Left ventricle myocardium superior (tissue), 1 donor: ENCODE results near the gene CPNE2. TPM values are rescaled to one million over a fixed set of nuclear protein-coding genes. Genes with fewer than 3 reads are reported as not detected.
"Not testable (repeated sequence)": the region's sequence is repeated elsewhere in the genome, so short reads cannot be mapped to it uniquely, and the experiment has no call there.

Experiments used
- ATAC-seq: fragments of 200-7000 bp; cut with Tn5 transposase; one replicate; pipeline ENCODE4 v1.9.1; 2020; ENCODE audit warnings: mild to moderate bottlenecking, moderate library complexity
- DNase-seq: peaks from one replicate; pipeline ENCODE4 v3.0.0-alpha.2; 2020
- intact Hi-C: fragments of 100-400 bp; cut with micrococcal nuclease; formaldehyde crosslinking; loops from one replicate; pipeline ENCODE4 v1.11.0; 2022
- total RNA-seq: library from RNA; stranded (reverse); fragmentation: NEBNext Ultra II Directional; extraction: Animal tissue kit (Norgen Biotek cat#: 25700); gene quantifications from one replicate; pipeline ENCODE4 v1.2.1, GENCODE V29; 2021
- donor health status: DM: no; HTN: yes; CAD: no; lungs with severe emphysema.

CPNE2 gene
- total RNA-seq, 1 donor from 2014 or later: 11.2 TPM

DNA sequence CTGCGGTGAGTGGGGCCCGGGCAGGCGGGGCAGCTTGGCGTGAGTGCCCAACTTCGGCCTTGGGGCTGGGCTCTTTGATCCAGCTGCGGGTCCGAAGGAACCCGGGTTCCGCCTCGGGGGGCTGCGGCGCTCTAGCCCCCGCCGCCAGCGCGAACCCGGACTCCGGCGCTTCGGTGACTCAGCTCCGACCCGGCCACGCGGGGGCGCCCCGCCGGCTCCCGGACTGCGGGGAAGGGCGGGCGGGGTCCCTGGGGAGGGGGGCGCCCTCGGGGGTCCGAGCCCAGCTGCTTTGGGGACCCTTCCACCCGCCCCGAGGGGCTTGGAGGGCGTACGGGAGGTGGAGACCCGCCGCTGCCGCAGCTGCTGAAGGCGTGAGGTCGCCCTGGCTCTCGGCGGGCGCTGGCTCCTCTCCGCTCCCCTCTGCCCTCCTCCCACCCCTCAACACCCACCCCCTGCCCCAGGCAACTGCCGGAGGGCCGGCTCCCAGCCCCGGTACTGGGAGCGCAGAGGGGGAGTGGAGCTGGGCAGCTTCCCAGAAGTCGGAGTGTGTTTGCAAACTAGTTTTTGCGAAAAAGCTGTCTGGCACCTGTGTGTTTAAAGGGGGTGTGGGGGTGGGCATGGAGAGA lies 516 bp downstream of the CPNE2 start:
- DNase-seq (peak; percentile 78), ATAC-seq (peak; percentile 47)
- intact Hi-C loops: no loop called here

DNA sequence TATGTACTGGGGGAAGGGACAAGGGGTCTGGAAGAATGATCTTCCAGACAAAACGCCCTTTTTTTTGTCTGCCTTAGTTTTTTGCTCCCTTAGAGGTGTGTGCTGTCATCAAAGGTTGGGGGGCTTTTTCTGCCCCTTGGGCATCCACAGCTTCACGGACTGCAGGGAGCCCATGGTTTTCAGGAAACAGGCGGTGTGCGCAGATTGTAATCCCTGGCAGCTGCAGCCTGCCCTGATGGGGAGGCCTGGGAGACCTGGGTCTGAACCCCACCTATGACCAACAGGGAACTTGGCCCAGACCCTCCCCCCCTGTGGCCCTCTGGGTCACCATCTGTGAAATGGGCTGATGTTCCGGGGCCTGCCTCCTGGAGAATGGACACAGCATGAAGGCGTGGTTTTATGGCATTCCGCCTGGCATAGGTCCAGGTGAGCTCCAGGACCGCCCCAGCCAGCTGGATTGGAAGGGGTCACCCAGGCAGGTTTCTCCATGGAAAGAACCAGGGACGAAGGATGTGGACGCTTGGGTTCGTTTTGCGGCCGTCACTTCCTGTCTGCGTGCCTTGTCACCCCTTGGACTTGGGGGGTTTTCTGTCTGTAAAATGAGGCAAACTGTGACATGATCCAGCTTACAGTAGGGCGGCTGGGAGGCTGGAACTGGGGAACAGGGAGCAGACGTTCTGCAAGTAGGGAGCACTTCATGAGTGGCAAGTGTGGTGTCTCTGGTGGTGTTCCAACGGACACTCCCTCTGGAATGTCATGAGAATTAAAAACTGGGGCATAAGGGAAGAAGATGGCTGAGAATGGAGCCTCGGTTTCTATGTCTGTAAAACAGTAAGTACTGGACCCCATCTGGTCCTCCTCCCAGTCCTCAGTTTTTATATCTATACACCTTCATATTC lies 1.5 kb downstream of the CPNE2 start:
- intact Hi-C loops: no loop called here
- ATAC-seq: no peak
- peak; percentile 36 for DNase-seq

DNA sequence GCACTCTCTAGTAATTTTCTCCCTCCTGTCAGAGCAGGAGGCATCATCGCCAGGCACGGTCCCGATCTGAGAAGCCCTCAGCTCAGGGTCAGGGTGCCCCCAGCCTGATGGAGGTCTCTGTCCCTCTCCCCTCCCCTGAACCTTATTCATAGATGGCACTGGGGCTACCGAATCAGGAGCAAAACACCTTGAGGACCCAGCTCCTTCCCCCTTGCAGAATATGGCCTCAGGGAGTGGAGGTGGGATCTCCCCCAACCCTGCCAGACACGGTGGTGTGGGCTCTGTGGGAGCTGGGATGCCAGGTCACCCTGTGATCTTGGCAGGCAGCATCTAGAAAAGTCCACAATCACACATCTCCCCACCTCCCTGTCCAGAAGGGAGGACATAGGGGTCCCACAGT lies 2.5 kb downstream of the CPNE2 start:
- intact Hi-C loops: no loop called here
- no peak for ATAC-seq

DNA sequence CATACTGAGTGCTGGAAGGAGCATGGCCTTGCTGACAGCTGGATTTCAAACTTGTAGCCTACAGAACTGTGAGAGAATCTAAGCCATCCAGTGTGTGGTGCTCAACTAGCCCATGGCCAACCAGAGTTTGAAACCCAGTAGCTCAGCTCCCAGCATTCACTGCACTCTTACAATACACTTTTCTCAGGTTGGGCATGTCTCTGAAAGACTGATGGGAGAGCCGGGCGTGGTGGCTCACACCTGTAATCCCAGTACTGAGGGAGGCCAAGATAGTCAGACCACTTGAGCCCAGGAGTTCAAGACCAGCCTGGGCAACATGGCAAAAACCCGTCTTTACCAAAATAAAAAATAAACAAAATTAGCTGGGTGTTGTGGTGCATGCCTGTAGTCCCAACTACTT lies 3.8 kb downstream of the CPNE2 start:
- intact Hi-C loops: no loop called here
- ATAC-seq (no peak), DNase-seq (no peak)

More for the DNA sequence above, 2.5 kb downstream of the CPNE2 start:
- no peak for DNase-seq

DNA sequence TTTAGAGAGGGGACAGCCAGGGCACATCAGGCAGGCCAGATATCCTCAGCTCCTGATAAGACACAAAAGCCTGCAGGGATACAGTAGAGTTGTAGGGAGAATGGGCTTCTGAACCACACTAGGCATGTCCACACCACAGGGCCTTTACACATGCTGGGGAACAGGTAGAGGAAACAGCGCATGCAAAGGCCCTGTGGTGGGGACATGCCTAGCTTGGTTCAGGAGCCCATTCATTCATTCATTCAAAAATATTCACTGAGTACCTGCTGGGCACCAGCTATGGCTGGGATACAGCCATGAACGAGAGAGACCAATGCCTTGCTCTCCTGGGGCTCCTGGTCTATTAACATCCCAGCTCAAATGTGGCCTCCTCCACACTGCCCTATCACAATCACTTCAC lies 4.4 kb downstream of the CPNE2 start:
- ATAC-seq: no peak
- intact Hi-C loops: no loop called here
- DNase-seq: no peak

DNA sequence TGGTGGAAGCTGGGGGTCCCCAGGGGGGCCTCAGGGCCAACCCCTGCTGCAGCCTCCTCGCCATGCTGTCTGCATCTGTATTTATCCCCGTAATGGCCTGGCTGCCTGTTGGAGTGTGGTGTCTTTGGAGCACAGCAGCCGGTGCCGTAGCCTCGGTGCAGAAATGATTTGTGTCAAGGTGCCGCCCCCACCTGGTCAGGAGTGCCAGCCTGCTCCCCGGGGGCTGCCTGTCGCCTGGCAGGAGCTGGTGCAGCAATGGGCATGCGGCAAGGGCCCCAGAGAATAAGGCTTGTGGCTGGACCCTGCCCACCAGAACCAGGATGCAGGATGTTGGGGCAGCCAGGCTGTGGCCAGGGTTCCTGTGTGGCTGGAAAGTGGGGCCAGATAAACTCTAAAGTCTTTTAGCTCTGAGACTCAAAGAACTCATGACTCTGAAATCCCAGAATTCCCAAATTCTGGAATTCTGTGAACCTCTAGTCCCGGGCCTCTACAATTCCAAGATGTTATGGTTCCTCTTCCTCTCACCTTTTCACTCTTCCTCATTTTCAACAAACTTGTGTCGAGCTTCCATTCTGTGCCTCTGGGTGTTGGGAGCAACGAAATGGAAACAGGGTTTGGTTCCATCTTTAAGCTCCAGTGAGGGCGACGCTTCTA lies 5.9 kb downstream of the CPNE2 start:
- DNase-seq (no peak), ATAC-seq (no peak)
- intact Hi-C loops: no loop called here

DNA sequence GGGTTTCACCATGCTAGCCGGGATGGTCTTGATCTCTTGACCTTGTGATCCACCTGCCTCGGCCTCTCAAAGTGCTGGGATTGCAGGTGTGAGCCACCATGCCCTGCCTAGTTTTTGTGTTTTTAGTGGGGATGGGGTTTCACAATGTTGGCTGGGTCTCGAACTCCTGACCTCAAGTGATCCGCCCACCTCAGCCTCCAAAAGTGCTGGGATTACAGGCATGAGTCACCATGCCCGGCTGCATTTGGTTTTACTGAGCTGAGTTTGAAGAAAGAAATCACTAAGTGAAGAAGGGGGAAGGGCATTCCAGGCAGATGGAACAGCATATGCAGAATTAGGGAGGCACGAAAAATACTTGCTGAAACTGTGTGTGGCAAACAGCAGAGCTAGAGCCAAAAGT lies 7.6 kb downstream of the CPNE2 start:
- ATAC-seq, intact Hi-C loops, DNase-seq: not testable (repeated sequence)

DNA sequence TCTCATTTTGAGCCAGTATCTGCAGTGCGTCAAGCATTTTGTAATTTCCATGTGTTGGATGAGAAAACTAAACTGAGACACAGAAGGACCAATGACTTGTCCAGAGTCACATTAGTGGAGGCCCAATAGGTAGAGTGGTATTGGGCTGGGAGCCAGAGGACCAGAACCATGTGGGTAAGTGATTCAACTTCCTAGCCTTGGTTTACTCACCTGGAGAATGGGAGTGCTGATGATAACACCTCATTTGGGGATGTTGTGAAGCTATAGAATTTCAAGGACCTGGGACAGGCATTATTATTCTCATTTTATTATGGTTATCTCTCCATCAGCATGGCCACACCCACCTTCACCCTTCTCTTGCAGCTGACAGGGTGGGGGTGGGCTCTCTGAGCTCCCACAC lies 8.1 kb downstream of the CPNE2 start:
- intact Hi-C loops: no loop called here
- ATAC-seq (no peak), DNase-seq (no peak)

DNA sequence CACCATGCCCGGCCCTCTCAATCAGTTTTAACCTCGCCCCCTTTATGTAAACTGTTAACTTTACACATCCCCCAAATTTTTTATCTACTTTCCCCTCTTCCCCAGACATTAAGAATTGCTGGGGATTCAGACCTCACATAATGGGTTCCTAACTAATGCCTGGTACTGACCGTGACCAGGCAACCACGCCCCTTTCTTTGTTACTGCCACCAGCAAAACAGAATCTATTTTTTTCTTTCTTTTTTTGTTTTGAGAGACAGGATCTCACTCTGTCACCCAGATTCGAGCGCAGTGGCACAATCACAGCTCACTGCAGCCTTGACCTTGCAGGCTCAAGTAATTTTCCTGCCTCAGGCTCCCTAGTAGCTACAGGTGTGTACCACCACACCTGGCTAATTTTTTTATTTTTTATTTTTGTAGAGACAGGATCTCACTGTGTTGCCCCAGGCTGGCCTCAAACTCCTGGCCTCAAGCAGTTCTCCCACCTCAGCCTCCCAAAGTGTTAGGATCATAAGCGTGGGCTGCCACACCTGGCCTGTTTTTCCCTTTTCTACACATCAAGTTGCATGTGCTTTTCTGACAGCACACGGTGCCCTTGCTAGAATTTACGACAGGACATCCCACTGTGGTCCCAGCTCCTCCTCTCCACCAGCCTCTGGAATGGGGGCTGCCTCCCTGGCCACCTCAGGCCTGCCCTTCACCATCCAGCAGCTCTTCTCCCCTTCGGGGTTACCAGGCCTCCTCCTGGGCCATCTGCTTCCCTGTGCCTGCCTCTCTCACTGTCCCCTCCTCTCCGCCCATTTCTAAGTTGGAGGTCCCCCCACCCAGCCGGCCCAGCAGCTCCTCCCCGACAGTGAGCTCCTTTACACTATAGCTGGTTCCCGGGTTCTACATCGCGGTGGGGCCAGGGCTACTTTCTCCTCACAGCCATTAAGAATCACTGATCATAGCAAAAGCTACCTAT lies 10.8 kb downstream of the CPNE2 start:
- intact Hi-C loops: no loop called here
- DNase-seq: no peak

DNA sequence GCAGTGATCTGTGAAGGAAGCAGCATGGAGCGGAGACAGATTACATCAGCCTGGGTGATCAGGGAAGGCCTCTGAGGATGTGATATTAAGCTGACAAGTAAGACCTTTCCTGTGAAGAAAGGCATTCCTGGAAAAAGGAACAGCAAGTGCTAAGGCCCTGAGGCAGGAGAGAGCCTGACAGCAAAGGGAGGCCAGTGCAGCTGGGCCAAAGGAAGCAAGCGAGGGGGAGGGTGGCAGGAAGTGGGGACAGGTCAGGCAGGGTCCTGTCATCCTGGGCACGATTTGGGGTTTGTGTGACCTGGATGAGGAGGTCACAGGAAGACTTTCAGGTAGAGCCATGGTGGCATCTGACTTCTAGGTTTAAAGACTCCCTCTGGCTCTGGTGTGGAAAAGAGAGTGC lies 12.3 kb downstream of the CPNE2 start:
- no peak for DNase-seq
- ATAC-seq: no peak
- intact Hi-C loops: no loop called here

More for the DNA sequence above, 10.8 kb downstream of the CPNE2 start:
- ATAC-seq: no peak

DNA sequence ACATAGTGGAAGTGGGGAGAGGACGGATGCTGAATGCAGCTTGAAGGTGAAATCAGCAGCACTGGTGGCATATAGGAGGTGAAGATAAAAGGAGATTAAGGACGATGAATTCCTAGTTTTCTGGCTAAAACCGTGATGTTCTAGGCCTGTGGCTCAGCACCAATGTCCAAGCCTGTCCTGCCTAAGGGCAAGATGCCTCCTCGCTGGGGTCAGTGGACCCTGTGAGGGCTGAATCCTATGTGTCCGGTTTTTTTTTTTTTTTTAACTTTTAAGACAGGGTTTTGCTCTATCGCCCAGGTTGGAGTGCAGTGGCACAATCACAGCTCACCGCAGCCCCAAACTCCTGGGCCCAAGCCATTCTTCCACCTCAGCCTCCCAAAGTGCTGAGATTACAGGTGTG lies 12.8 kb downstream of the CPNE2 start:
- no peak for ATAC-seq
- intact Hi-C loops: no loop called here
- no peak for DNase-seq

DNA sequence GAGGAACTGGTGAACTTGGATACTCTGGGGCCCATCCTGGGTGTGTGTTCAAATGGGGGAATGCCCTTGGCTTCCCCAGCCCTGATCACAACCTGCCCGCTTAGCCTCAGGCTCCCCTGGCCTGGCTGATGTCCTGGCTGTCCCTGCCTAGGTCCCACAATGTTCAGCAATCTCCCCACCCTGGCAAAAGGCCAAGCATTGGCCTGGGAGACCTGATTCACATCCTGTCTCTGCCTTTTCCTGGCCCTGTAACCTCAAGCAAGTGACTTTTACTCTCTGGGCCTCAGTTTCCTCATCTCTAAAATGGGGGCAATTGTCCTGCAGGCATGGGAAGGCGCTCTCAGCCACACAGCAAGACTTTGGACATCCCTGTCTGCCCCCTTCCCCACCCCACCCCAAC lies 14.4 kb downstream of the CPNE2 start:
- ATAC-seq (peak; percentile 62), DNase-seq (peak; percentile 59)
- intact Hi-C loops: no loop called here

DNA sequence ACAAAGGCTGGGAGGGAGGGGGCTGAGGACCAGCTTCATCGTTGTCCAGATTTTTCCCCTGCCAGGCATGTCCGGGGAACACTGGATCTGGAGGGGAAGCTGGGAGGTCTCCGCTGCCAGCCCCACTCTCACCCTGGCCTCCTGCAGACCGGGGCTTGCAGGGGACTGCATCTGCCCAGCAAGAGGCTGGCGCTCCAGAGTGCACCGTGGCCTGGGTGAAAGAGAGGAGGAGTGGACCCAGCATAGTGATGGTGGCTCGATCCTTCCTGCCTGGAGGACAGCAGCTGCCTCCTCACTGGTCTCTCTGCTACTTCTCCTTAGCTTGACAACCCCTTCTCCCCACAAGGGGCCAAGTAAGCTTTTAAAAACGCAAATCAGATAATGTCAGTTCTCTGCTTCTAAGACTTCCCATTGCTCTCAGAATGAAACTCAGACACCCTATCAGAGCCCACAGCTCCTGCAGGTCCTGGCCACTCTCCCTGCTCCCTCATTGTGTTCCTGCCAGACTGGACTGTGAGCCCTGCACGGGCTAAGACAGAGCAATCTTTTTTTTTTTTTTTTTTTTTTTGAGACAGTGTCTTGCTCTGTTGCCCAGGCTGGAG lies 15.0 kb downstream of the CPNE2 start:
- no peak for ATAC-seq
- intact Hi-C loops: no loop called here
- DNase-seq: no peak

DNA sequence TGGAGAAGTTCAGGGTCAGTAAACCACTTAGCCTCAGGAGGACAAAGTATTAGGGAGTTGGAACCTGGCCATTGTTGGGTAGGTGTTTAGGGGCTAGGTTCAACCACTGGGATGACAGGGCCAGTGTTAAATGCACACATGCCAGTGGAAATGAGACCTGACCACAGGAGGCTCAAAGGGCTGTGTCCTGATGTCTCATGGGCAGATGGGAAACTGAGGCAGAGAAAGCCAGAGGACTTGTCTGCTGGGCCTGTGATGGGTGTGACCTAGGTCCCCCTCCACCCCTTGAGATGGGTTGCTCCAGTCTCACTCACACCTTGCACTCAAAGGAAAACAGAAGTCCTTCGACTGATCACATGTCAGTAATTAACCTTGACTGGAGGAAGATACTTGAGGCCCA lies 16.0 kb downstream of the CPNE2 start:
- ATAC-seq (no peak), DNase-seq (no peak)
- intact Hi-C loops: no loop called here

DNA sequence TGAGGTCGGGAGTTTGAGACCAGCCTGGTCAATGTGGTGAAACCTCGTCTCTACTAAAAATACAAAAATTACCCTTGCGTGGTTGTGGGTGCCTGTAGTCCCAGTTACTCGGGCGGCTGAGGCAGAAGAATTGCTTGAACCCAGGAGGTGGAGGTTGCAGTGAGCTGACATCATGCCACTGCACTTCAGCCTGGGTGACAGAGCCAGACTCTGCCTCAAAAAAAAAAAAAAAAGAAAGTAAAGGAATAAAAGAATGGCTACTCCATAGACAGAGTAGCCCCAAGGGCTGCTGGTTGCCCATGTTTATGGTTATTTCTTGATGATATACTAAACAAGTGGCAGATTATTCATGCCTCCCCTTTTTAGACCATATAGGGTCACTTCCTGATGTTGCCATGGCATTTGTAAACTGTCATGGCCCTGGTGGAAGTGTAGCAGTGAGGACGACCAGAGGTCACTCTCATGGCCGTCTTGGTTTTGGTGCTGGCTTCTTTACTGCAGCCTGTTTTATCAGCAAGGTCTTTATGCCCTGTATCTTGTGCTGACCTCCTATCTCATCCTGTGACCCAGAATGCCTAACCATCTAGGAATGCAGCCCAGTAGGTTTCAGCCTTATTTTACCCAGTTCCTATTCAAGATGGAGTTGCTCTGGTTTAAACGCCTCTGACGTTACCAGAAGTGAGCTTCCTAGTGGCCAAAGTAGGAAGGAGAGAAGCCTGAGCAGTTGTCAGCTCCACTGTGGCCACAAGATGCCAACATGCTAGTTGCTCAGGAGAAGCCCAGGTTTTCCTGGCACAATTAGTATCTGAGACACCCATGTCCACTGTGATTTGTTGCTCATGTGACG lies 17.1 kb downstream of the CPNE2 start:
- intact Hi-C loops, ATAC-seq, DNase-seq: not testable (repeated sequence)

DNA sequence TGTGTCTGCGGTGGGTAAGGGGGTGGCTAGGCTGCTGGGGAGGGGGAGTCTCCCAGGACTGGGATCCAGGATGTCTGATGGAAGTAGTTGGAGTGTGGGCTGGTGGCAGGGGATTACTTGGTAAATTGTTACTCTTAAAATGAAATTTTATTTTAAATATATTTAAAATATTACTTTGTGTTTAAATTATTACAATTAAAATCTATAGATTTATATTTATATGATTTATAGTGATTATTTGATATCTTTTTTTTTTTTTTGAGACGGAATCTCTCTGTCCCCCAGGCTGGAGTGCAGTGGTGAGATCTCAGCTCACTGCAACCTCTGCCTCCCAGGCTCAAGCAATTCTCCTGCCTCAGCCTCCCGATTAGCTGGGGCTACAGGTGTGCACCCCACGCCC lies 18.6 kb downstream of the CPNE2 start:
- DNase-seq (no peak), ATAC-seq (no peak)
- intact Hi-C loops: no loop called here

DNA sequence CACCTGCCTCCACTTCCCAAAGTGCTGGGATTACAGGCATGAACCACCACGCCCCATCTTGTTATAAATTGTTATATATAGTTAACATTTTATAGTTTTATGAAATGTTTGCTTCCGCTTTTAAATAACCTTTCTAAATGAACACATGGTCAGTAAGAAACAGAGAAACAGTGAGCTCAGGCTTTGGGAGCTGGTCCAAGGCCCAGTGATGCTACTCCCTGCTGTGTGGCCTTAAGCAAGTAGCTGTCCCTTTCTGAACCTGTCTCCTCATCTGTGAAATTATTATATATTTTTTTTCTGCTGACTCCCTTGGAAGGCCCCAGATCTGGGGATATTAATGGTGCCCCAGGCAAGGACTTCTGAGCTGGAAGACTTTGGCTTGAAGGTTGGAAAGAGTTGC lies 19.0 kb downstream of the CPNE2 start:
- ATAC-seq (no peak), DNase-seq (no peak)
- intact Hi-C loops: no loop called here
